Measurements from ENCODE around the gene UFSP2. TPM values are rescaled to one million over a fixed set of nuclear protein-coding genes. Genes with fewer than 3 reads are reported as not detected.

Gene UFSP2
- total and polyA plus RNA-seq, 2 donors (not counting 1 experiment from before 2014, with no cell fraction given) = 43.1 to 43.2 TPM

DNA sequence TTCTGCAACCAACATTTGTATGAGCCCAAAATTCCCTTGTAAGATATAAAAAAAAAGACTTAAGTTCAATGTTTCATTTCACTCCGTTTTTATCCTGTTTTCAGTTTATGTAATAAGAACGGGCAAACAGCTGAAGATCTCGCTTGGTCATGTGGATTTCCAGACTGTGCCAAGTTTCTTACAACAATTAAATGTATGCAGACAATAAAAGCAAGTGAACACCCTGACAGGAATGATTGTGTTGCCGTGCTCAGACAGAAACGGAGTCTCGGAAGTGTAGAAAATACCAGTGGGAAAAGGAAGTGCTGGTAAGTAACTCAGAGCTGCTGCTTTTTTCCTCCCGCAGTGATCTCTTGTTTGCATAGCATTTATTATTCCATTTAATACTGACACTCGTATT, 26.3 kb downstream of the UFSP2 start:
- Histone ChIP-seq H3K27ac (ENCODE audit: insufficient read depth, low read length) (no peak overlapping the region), H3K36me3 (ENCODE audit: control insufficient read depth, insufficient read depth, low read length) (no peaks in the 10 kb centered on the region), H3K4me1 (ENCODE audit: control insufficient read depth, extremely low read depth, insufficient read depth, low read length) (peaks cover 6% of the 10 kb centered on the region), H4K20me1 (ENCODE audit: control insufficient read depth, extremely low read depth, insufficient read depth, low read length) (no peaks in the 10 kb centered on the region), H3K79me2 (ENCODE audit: control insufficient read depth, insufficient read depth, low read length) (no peaks in the 10 kb centered on the region), H2AFZ (ENCODE audit: low read length) (no peak overlapping the region), H3K9ac (ENCODE audit: insufficient read depth, low read length) (no peak overlapping the region), H3K27me3 (ENCODE audit: control insufficient read depth, insufficient read depth, low read length) (no peaks in the 10 kb centered on the region), H3K9me3 (ENCODE audit: control insufficient read depth, insufficient read depth, low read depth, low read length) (no peaks in the 10 kb centered on the region), H3K4me3 (replicated peaks in 1 of 4; ENCODE audit: control extremely low read depth in 1 of 4, insufficient read depth in 1 of 4, low read depth in 3 of 4, low read length in 4 of 4) (no peak overlapping the region), H3K4me2 (ENCODE audit: extremely low read depth, insufficient read depth, low read length) (no peak overlapping the region)
- DNase-seq (ENCODE audit: low read depth in 2 of 2) = no peak
- TF ChIP-seq, protein P1, sequence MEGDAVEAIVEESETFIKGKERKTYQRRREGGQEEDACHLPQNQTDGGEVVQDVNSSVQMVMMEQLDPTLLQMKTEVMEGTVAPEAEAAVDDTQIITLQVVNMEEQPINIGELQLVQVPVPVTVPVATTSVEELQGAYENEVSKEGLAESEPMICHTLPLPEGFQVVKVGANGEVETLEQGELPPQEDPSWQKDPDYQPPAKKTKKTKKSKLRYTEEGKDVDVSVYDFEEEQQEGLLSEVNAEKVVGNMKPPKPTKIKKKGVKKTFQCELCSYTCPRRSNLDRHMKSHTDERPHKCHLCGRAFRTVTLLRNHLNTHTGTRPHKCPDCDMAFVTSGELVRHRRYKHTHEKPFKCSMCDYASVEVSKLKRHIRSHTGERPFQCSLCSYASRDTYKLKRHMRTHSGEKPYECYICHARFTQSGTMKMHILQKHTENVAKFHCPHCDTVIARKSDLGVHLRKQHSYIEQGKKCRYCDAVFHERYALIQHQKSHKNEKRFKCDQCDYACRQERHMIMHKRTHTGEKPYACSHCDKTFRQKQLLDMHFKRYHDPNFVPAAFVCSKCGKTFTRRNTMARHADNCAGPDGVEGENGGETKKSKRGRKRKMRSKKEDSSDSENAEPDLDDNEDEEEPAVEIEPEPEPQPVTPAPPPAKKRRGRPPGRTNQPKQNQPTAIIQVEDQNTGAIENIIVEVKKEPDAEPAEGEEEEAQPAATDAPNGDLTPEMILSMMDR (conservative IDR thresholded peaks at IDR 0.05 in 1 of 2, IDR thresholded peaks at IDR 0.05 in 1 of 2; ENCODE audit: low read depth in 1 of 2, low read length in 2 of 2) = no peak
- TF ChIP-seq EZH2 (IDR thresholded peaks at IDR 0.05; ENCODE audit: low read length, missing control alignments) = no peak

DNA sequence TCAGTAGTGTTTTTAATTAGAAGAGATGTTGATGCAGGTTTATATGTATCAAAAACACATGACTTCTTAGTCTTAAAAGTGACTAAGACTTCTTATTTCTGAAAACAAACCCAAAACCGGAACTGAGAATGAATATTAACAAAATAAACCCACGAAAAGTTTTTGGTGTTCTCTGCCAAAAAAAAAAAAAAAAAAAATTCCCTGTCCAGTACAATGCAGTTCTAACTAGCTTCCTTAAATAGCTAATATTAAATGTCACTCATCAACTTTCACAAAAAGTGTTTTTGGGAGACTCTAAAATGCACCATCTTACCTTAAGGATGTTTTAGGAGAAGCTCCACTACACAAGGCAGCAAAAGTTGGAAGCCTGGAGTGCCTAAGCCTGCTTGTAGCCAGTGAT, 27.1 kb downstream of the UFSP2 start:
- no peak overlapping the region for H2AFZ ChIP-seq (ENCODE audit: low read length)
- TF ChIP-seq, protein P1 (conservative IDR thresholded peaks at IDR 0.05 in 1 of 2, IDR thresholded peaks at IDR 0.05 in 1 of 2; ENCODE audit: low read depth in 1 of 2, low read length in 2 of 2) = no peak
- TF ChIP-seq EZH2 (IDR thresholded peaks at IDR 0.05; ENCODE audit: low read length, missing control alignments) = no peak
- no peaks in the 10 kb centered on the region for H3K36me3 ChIP-seq (ENCODE audit: control insufficient read depth, insufficient read depth, low read length)
- H3K9ac ChIP-seq (ENCODE audit: insufficient read depth, low read length) = no peak overlapping the region
- no peaks in the 10 kb centered on the region for H3K27me3 ChIP-seq (ENCODE audit: control insufficient read depth, insufficient read depth, low read length)
- no peak overlapping the region for H3K4me3 ChIP-seq (replicated peaks in 1 of 4; ENCODE audit: control extremely low read depth in 1 of 4, insufficient read depth in 1 of 4, low read depth in 3 of 4, low read length in 4 of 4)
- H3K4me1 ChIP-seq (ENCODE audit: control insufficient read depth, extremely low read depth, insufficient read depth, low read length) = peaks cover 6% of the 10 kb centered on the region
- H3K27ac ChIP-seq (ENCODE audit: insufficient read depth, low read length) = no peak overlapping the region
- no peak overlapping the region for H3K4me2 ChIP-seq (ENCODE audit: extremely low read depth, insufficient read depth, low read length)
- no peak for DNase-seq (ENCODE audit: low read depth in 2 of 2)
- H3K9me3 ChIP-seq (ENCODE audit: control insufficient read depth, insufficient read depth, low read depth, low read length) = no peaks in the 10 kb centered on the region
- H4K20me1 ChIP-seq (ENCODE audit: control insufficient read depth, extremely low read depth, insufficient read depth, low read length) = no peaks in the 10 kb centered on the region
- H3K79me2 ChIP-seq (ENCODE audit: control insufficient read depth, insufficient read depth, low read length) = no peaks in the 10 kb centered on the region

DNA sequence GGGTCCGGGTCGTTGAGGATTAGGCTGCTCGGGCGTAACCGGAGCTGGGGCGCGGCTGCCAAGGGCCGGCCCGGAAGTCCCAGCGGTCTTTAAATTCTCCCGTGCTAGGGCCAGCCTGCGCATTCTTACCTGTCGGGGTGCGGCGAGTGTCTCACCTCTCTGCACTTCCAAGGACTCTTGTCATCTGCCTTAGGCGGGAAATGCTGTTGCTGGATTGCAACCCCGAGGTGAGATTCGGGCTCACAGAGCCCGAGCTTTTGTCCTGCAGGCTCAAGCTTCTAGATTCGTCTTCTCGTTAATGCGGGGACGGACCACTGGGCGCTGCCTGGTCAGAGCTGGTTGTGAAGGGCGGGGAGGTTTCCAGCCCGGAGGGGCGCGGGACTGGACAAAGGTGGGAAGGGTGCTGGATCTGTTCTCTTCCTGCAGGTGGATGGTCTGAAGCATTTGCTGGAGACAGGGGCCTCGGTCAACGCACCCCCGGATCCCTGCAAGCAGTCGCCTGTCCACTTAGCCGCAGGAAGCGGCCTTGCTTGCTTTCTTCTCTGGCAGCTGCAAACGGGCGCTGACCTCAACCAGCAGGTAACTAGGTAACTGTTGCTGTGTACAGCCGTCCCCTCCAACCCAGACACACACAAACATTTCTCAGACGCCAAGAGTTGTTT, 28.9 kb downstream of the UFSP2 start, which contains the start of gene ANKRD37:
TSS of gene ANKRD37 (plus strand) at position 118 of the 662 bp plus-strand sequence. CDS start at position 201, 83 bp downstream.
- H4K20me1 ChIP-seq (ENCODE audit: control insufficient read depth, extremely low read depth, insufficient read depth, low read length) = no peaks in the 10 kb centered on the region
- H3K4me1 ChIP-seq (ENCODE audit: control insufficient read depth, extremely low read depth, insufficient read depth, low read length) = peaks cover 6% of the 10 kb centered on the region
- peak within 1 kb of the TSS; percentile 75 for H2AFZ ChIP-seq (ENCODE audit: low read length)
- no peaks in the 10 kb centered on the region for H3K27me3 ChIP-seq (ENCODE audit: control insufficient read depth, insufficient read depth, low read length)
- H3K4me2 ChIP-seq (ENCODE audit: extremely low read depth, insufficient read depth, low read length) = peak within 1 kb of the TSS; percentile 96
- no peaks in the 10 kb centered on the region for H3K9me3 ChIP-seq (ENCODE audit: control insufficient read depth, insufficient read depth, low read depth, low read length)
- H3K36me3 ChIP-seq (ENCODE audit: control insufficient read depth, insufficient read depth, low read length) = no peaks in the 10 kb centered on the region
- H3K4me3 ChIP-seq (replicated peaks in 1 of 4; ENCODE audit: control extremely low read depth in 1 of 4, insufficient read depth in 1 of 4, low read depth in 3 of 4, low read length in 4 of 4) = peak within 1 kb of the TSS; percentile 66 to 83 (median 78)
- peak within 1 kb of the TSS; percentile 82 for H3K9ac ChIP-seq (ENCODE audit: insufficient read depth, low read length)
- H3K79me2 ChIP-seq (ENCODE audit: control insufficient read depth, insufficient read depth, low read length) = no peaks in the 10 kb centered on the region
- TF ChIP-seq EZH2 (IDR thresholded peaks at IDR 0.05; ENCODE audit: low read length, missing control alignments) = no peak
- TF ChIP-seq, protein P1 (conservative IDR thresholded peaks at IDR 0.05 in 1 of 2, IDR thresholded peaks at IDR 0.05 in 1 of 2; ENCODE audit: low read depth in 1 of 2, low read length in 2 of 2) = no peak
- peak within 1 kb of the TSS; percentile 92 for H3K27ac ChIP-seq (ENCODE audit: insufficient read depth, low read length)
- peak; percentile 24 to 58 for DNase-seq (ENCODE audit: low read depth in 2 of 2)
